ENCODE data around the gene FBXL17. TPM values are rescaled to one million over a fixed set of nuclear protein-coding genes. Genes with fewer than 3 reads are reported as not detected.

The FBXL17 gene
- total RNA-seq, 1 experiment from 2014 or later = 3.5 TPM

DNA sequence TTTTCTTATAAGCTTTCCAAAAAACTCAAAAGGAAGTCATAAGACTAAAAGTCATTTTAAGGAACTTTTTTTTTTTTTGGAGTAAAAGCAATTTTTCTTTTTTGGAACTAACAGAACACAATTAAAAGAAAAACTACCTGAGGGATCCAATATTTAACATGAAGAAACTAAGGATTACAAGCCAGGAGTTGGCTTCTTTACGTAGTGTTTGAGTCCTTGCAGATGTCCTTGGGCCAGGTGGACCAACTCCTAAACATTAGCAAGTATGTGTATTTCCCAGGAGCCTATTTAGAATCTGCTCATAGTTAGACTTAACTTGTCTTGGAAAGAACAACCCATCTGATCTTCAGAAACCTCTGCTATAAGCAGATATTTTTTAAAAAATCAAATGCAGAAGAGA lies 557.1 kb downstream of the FBXL17 start (continued):
- TF ChIP-seq ZNF138 (CRISPR knock-in tag; conservative IDR thresholded peaks at IDR 0.05) = no peak
- no peak for TF ChIP-seq SMAD4 (CRISPR knock-in tag; IDR thresholded peaks at IDR 0.05)
- no peak for TF ChIP-seq FOXP1 (CRISPR knock-in tag; IDR thresholded peaks at IDR 0.05; ENCODE audit: borderline replicate concordance)
- TF ChIP-seq ELF4 (CRISPR knock-in tag; IDR thresholded peaks at IDR 0.05; ENCODE audit: low read depth) = no peak
- TF ChIP-seq, protein P1, sequence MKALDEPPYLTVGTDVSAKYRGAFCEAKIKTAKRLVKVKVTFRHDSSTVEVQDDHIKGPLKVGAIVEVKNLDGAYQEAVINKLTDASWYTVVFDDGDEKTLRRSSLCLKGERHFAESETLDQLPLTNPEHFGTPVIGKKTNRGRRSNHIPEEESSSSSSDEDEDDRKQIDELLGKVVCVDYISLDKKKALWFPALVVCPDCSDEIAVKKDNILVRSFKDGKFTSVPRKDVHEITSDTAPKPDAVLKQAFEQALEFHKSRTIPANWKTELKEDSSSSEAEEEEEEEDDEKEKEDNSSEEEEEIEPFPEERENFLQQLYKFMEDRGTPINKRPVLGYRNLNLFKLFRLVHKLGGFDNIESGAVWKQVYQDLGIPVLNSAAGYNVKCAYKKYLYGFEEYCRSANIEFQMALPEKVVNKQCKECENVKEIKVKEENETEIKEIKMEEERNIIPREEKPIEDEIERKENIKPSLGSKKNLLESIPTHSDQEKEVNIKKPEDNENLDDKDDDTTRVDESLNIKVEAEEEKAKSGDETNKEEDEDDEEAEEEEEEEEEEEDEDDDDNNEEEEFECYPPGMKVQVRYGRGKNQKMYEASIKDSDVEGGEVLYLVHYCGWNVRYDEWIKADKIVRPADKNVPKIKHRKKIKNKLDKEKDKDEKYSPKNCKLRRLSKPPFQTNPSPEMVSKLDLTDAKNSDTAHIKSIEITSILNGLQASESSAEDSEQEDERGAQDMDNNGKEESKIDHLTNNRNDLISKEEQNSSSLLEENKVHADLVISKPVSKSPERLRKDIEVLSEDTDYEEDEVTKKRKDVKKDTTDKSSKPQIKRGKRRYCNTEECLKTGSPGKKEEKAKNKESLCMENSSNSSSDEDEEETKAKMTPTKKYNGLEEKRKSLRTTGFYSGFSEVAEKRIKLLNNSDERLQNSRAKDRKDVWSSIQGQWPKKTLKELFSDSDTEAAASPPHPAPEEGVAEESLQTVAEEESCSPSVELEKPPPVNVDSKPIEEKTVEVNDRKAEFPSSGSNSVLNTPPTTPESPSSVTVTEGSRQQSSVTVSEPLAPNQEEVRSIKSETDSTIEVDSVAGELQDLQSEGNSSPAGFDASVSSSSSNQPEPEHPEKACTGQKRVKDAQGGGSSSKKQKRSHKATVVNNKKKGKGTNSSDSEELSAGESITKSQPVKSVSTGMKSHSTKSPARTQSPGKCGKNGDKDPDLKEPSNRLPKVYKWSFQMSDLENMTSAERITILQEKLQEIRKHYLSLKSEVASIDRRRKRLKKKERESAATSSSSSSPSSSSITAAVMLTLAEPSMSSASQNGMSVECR (CRISPR knock-in tag; IDR thresholded peaks at IDR 0.05; ENCODE audit: borderline replicate concordance) = no peak
- TF ChIP-seq SOX15 (CRISPR knock-in tag; IDR thresholded peaks at IDR 0.05) = no peak

DNA sequence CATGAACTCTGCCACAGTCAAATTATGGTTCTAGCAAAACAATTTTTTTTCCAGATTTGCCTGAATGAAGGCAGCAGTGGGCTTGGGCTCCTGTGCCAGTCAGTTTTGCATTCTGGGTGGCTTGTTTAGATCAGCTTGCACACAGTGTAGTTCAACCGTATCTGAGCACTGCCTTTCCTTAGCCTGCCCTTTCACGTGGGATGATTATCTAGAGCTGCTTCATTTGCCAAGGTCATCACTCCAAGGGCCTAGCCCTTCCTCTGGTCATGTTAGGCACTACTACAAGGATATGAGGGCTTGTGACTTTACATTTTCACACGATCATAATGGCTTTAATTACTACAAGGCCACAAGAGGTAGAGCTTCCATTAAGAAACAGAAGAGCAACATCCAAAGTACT lies 560.6 kb downstream of the FBXL17 start:
- DNase-seq (ENCODE audit: low spot score) (no peak), ATAC-seq (no peak)
- peaks cover 24% of the 10 kb centered on the region for H3K9me3 Mint-ChIP-seq
- CTCF ChIA-PET = no interaction called here
- peaks cover 4% of the 10 kb centered on the region for H3K27me3 Mint-ChIP-seq (ENCODE audit: low read depth)
- H3K4me1 Mint-ChIP-seq = peaks cover 34% of the 10 kb centered on the region
- POLR2A ChIA-PET = no interaction called here
- no peak for TF ChIP-seq ZNF396 (CRISPR knock-in tag; IDR thresholded peaks at IDR 0.05; ENCODE audit: borderline replicate concordance)
- TF ChIP-seq, protein P2, sequence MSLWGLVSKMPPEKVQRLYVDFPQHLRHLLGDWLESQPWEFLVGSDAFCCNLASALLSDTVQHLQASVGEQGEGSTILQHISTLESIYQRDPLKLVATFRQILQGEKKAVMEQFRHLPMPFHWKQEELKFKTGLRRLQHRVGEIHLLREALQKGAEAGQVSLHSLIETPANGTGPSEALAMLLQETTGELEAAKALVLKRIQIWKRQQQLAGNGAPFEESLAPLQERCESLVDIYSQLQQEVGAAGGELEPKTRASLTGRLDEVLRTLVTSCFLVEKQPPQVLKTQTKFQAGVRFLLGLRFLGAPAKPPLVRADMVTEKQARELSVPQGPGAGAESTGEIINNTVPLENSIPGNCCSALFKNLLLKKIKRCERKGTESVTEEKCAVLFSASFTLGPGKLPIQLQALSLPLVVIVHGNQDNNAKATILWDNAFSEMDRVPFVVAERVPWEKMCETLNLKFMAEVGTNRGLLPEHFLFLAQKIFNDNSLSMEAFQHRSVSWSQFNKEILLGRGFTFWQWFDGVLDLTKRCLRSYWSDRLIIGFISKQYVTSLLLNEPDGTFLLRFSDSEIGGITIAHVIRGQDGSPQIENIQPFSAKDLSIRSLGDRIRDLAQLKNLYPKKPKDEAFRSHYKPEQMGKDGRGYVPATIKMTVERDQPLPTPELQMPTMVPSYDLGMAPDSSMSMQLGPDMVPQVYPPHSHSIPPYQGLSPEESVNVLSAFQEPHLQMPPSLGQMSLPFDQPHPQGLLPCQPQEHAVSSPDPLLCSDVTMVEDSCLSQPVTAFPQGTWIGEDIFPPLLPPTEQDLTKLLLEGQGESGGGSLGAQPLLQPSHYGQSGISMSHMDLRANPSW (CRISPR knock-in tag; conservative IDR thresholded peaks at IDR 0.05; ENCODE audit: low read depth) = no peak
- no peak for TF ChIP-seq EMX1 (CRISPR knock-in tag; IDR thresholded peaks at IDR 0.05)
- no peak for TF ChIP-seq FOXJ3 (CRISPR knock-in tag; IDR thresholded peaks at IDR 0.05; ENCODE audit: borderline replicate concordance)
- TF ChIP-seq, protein P3, sequence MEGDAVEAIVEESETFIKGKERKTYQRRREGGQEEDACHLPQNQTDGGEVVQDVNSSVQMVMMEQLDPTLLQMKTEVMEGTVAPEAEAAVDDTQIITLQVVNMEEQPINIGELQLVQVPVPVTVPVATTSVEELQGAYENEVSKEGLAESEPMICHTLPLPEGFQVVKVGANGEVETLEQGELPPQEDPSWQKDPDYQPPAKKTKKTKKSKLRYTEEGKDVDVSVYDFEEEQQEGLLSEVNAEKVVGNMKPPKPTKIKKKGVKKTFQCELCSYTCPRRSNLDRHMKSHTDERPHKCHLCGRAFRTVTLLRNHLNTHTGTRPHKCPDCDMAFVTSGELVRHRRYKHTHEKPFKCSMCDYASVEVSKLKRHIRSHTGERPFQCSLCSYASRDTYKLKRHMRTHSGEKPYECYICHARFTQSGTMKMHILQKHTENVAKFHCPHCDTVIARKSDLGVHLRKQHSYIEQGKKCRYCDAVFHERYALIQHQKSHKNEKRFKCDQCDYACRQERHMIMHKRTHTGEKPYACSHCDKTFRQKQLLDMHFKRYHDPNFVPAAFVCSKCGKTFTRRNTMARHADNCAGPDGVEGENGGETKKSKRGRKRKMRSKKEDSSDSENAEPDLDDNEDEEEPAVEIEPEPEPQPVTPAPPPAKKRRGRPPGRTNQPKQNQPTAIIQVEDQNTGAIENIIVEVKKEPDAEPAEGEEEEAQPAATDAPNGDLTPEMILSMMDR (IDR thresholded peaks at IDR 0.05) = no peak
- TF ChIP-seq, protein P4, sequence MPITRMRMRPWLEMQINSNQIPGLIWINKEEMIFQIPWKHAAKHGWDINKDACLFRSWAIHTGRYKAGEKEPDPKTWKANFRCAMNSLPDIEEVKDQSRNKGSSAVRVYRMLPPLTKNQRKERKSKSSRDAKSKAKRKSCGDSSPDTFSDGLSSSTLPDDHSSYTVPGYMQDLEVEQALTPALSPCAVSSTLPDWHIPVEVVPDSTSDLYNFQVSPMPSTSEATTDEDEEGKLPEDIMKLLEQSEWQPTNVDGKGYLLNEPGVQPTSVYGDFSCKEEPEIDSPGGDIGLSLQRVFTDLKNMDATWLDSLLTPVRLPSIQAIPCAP (CRISPR knock-in tag; IDR thresholded peaks at IDR 0.05) = no peak
- TF ChIP-seq, protein P5, sequence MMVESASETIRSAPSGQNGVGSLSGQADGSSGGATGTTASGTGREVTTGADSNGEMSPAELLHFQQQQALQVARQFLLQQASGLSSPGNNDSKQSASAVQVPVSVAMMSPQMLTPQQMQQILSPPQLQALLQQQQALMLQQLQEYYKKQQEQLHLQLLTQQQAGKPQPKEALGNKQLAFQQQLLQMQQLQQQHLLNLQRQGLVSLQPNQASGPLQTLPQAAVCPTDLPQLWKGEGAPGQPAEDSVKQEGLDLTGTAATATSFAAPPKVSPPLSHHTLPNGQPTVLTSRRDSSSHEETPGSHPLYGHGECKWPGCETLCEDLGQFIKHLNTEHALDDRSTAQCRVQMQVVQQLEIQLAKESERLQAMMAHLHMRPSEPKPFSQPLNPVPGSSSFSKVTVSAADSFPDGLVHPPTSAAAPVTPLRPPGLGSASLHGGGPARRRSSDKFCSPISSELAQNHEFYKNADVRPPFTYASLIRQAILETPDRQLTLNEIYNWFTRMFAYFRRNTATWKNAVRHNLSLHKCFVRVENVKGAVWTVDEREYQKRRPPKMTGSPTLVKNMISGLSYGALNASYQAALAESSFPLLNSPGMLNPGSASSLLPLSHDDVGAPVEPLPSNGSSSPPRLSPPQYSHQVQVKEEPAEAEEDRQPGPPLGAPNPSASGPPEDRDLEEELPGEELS (CRISPR knock-in tag; IDR thresholded peaks at IDR 0.05) = no peak
- TF ChIP-seq, protein P6, sequence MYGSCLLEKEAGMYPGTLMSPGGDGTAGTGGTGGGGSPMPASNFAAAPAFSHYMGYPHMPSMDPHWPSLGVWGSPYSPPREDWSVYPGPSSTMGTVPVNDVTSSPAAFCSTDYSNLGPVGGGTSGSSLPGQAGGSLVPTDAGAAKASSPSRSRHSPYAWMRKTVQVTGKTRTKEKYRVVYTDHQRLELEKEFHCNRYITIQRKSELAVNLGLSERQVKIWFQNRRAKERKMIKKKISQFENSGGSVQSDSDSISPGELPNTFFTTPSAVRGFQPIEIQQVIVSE (CRISPR knock-in tag; IDR thresholded peaks at IDR 0.05; ENCODE audit: borderline replicate concordance) = no peak
- TF ChIP-seq, protein P7, sequence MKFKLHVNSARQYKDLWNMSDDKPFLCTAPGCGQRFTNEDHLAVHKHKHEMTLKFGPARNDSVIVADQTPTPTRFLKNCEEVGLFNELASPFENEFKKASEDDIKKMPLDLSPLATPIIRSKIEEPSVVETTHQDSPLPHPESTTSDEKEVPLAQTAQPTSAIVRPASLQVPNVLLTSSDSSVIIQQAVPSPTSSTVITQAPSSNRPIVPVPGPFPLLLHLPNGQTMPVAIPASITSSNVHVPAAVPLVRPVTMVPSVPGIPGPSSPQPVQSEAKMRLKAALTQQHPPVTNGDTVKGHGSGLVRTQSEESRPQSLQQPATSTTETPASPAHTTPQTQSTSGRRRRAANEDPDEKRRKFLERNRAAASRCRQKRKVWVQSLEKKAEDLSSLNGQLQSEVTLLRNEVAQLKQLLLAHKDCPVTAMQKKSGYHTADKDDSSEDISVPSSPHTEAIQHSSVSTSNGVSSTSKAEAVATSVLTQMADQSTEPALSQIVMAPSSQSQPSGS (CRISPR knock-in tag; IDR thresholded peaks at IDR 0.05; ENCODE audit: borderline replicate concordance, low read depth) = no peak
- no peak for TF ChIP-seq FOXP1 (CRISPR knock-in tag; IDR thresholded peaks at IDR 0.05; ENCODE audit: borderline replicate concordance)
- no peak for TF ChIP-seq ZNF263 (CRISPR knock-in tag; IDR thresholded peaks at IDR 0.05; ENCODE audit: low read depth)
- no peak for TF ChIP-seq ZNF121 (CRISPR knock-in tag; IDR thresholded peaks at IDR 0.05)
- TF ChIP-seq, protein P8, sequence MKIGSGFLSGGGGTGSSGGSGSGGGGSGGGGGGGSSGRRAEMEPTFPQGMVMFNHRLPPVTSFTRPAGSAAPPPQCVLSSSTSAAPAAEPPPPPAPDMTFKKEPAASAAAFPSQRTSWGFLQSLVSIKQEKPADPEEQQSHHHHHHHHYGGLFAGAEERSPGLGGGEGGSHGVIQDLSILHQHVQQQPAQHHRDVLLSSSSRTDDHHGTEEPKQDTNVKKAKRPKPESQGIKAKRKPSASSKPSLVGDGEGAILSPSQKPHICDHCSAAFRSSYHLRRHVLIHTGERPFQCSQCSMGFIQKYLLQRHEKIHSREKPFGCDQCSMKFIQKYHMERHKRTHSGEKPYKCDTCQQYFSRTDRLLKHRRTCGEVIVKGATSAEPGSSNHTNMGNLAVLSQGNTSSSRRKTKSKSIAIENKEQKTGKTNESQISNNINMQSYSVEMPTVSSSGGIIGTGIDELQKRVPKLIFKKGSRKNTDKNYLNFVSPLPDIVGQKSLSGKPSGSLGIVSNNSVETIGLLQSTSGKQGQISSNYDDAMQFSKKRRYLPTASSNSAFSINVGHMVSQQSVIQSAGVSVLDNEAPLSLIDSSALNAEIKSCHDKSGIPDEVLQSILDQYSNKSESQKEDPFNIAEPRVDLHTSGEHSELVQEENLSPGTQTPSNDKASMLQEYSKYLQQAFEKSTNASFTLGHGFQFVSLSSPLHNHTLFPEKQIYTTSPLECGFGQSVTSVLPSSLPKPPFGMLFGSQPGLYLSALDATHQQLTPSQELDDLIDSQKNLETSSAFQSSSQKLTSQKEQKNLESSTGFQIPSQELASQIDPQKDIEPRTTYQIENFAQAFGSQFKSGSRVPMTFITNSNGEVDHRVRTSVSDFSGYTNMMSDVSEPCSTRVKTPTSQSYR (CRISPR knock-in tag; IDR thresholded peaks at IDR 0.05) = no peak
- TF ChIP-seq TEAD4 (CRISPR knock-in tag; IDR thresholded peaks at IDR 0.05) = no peak
- H3K27ac Mint-ChIP-seq = no peak overlapping the region
- peaks cover 15% of the 10 kb centered on the region for H3K36me3 Mint-ChIP-seq
- H3K4me3 Mint-ChIP-seq = no peak overlapping the region

Data from WTC11 (cell line).